ENCODE data around the gene FXYD3.

Gene FXYD3

DNA sequence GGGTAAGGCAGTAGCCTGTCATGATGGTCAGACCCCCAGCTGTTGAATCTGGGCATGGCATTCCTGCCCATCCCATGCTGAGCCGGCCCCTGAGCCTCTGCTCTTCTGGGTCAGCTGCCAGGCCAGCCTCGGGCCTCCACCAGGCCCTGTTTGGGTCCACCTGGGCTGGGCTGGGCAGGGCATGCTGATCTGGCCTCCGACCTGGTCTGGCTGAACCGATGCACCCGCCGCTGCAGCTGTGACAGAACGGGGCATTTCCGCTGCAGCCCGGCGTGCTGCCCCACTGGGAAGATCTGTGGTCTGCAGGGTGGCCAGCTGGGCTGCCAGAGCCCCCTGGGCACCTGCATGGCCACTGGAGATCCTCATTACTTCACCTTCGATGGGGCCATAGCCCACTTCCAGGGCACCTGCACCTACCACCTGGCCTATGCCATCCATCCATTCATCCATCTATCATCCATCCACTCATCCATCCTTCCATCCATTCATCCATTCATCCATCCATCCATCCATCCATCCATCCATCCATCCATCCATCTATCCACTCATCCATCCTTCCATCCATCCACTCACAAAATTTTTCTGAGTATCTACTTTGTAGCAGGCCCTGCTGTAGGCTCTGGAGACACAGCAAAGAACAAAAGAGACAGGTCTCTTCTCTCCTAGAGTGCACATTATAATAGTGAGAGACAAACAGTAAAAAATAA lies 21.5 kb upstream of the FXYD3 start:
- DNase-seq = no peak
- Histone ChIP-seq H3K36me3 (no peaks in the 10 kb centered on the region), H3K27me3 (ENCODE audit: insufficient read depth, low read depth, severe bottlenecking) (no peaks in the 10 kb centered on the region), H3K9me3 (ENCODE audit: severe bottlenecking) (no peaks in the 10 kb centered on the region), H3K27ac (no peak overlapping the region), H3K4me3 (ENCODE audit: low read depth, low read length) (no peak overlapping the region)
- TF ChIP-seq, protein P1, sequence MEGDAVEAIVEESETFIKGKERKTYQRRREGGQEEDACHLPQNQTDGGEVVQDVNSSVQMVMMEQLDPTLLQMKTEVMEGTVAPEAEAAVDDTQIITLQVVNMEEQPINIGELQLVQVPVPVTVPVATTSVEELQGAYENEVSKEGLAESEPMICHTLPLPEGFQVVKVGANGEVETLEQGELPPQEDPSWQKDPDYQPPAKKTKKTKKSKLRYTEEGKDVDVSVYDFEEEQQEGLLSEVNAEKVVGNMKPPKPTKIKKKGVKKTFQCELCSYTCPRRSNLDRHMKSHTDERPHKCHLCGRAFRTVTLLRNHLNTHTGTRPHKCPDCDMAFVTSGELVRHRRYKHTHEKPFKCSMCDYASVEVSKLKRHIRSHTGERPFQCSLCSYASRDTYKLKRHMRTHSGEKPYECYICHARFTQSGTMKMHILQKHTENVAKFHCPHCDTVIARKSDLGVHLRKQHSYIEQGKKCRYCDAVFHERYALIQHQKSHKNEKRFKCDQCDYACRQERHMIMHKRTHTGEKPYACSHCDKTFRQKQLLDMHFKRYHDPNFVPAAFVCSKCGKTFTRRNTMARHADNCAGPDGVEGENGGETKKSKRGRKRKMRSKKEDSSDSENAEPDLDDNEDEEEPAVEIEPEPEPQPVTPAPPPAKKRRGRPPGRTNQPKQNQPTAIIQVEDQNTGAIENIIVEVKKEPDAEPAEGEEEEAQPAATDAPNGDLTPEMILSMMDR (IDR thresholded peaks at IDR 0.05; ENCODE audit: low read depth, low read length) = no peak

DNA sequence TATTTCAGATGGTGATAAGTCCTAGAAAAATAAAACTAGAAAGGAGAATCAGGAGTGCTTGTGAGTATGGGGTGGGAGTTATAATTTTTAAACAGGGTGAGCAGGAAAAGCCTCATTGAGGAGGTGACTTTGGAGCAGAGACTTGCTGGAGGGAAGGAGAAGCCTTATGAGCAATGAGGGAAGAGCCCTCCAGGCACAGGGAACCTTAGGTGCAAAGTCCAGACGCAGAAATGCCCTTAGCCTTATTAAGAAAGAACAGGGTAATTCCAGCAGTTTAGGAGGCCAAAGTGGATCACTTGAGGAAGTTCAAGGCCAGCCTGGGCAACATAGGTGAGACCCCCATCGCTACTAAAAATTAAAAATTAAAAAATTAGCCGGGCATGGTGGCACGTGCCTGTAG lies 21.0 kb upstream of the FXYD3 start:
- Histone ChIP-seq H3K36me3 (no peaks in the 10 kb centered on the region), H3K4me3 (ENCODE audit: low read depth, low read length) (no peak overlapping the region), H3K27ac (peak overlapping the region; percentile 87), H3K27me3 (ENCODE audit: insufficient read depth, low read depth, severe bottlenecking) (no peaks in the 10 kb centered on the region), H3K9me3 (ENCODE audit: severe bottlenecking) (no peaks in the 10 kb centered on the region)
- DNase-seq = no peak
- TF ChIP-seq, protein P1 (IDR thresholded peaks at IDR 0.05; ENCODE audit: low read depth, low read length) = no peak

DNA sequence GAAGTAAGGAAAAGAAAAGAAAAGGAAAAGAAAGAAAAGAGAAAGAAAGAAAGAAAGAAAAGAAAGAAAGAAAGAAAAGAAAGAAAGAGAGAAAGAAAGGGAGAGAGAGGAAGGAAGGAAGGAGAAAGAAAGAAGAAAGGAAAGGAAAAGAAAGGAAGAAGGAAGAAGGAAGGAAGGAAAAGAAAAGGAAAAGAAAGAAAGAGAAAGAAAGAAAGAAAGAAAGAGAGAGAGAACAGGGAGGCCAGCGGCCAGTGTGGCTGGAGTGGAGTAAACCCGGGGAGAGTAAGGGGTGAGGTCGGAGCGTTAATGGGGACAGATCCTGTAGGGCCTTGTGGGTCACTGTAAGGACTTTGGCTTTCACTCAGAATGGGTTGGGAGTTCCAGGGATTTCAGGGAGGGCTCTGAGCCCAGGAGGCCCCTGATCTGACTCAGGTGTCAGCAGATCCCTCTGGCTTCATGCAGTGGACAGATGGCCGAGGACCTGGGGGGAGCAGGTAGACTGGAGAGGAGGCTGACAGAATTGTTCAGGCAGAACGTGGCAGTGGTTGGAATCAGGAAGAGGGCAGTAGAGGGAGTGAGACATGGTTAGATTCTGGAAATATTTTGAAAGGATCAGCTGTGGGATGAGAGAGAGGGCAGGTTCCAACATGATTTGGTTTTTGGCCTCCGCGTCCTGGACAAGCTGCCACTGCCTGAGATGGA lies 19.8 kb upstream of the FXYD3 start:
- Histone ChIP-seq H3K4me3 (ENCODE audit: low read depth, low read length) (peak overlapping the region; percentile 11; the same call in 1 of the 2 replicates), H3K27ac (peak overlapping the region; percentile 87), H3K9me3 (ENCODE audit: severe bottlenecking) (no peaks in the 10 kb centered on the region), H3K36me3 (no peaks in the 10 kb centered on the region), H3K27me3 (ENCODE audit: insufficient read depth, low read depth, severe bottlenecking) (no peaks in the 10 kb centered on the region)
- TF ChIP-seq, protein P1 (IDR thresholded peaks at IDR 0.05; ENCODE audit: low read depth, low read length) = peak; percentile 19; the same call in 1 of the 2 replicates
- peak; percentile 96 for DNase-seq

DNA sequence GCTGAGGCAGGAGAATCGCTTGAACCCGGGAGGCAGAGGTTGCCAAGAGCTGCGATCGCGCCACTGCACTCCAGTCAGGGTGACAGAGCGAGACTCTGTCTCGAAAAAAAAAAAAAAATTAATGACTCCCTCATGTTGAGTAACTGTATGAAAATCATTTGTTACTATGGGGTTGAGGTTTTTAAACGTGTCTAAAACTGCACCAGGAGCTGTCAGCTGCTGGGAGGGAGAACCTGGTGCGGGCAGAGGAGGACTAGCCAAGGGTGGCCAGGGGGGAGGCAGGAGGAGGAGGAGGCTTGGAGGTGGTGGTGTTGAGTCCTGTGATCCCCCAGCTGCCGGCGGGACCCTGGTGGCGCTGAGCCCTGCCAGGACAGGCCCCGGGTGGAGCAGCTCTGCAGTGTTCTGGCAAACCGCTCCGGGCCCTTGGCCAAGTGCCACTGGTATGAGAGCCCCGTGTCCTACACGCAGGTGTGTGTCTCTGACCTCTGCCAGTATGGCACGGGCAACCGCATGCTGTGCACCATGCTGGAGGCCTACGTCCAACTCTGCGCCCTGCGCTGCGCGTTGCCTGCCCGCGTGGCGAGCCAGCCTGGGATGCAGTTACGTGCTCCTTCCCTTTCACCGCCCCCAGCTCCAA lies 17.1 kb upstream of the FXYD3 start:
- Histone ChIP-seq H3K27me3 (ENCODE audit: insufficient read depth, low read depth, severe bottlenecking) (no peaks in the 10 kb centered on the region), H3K9me3 (ENCODE audit: severe bottlenecking) (no peaks in the 10 kb centered on the region), H3K4me3 (ENCODE audit: low read depth, low read length) (no peak overlapping the region), H3K36me3 (no peaks in the 10 kb centered on the region), H3K27ac (no peak overlapping the region)
- no peak for DNase-seq
- TF ChIP-seq, protein P1 (IDR thresholded peaks at IDR 0.05; ENCODE audit: low read depth, low read length) = no peak

DNA sequence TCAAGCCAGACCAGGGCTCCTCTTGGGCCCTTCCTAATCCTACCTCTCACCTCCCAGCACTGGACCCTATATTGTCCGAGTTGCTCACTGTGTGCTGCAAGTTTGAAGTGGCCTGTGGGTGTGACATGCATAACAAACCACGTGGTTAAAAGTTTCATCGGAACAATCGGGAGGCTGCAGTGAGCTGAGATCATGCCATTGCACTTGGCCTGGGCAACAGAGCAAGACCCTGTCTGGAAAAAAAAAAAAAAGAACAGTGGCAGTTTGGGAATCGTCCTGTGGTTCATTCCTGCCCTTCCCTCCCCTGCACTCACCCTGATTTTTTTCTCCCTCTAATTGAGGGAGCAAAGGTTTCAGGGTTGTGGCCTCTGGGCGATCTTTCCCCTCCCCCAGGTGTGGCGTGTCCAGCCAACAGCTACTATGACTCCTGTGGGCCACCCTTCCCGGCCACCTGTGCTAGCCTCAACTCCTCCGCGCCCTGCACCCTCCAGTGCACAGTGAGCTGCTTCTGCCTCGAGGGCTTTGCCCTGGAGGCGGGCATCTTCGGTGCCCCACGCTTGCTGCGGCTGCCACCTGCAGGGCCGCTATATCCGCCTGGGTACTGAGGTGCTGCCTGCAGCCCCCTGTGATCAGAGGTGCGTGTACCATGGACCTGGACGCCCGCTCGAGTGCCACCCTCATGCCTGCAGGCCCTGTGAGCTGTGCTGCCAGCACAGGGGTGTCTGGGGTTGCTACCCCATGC lies 16.3 kb upstream of the FXYD3 start:
- no peak for DNase-seq
- no peaks in the 10 kb centered on the region for H3K9me3 ChIP-seq (ENCODE audit: severe bottlenecking)
- no peaks in the 10 kb centered on the region for H3K36me3 ChIP-seq
- no peak overlapping the region for H3K27ac ChIP-seq
- TF ChIP-seq, protein P1 (IDR thresholded peaks at IDR 0.05; ENCODE audit: low read depth, low read length) = no peak
- H3K4me3 ChIP-seq (ENCODE audit: low read depth, low read length) = no peak overlapping the region
- no peaks in the 10 kb centered on the region for H3K27me3 ChIP-seq (ENCODE audit: insufficient read depth, low read depth, severe bottlenecking)
